PC-3 (cell line): ENCODE data around the gene PPM1E. TPM values are rescaled to one million over a fixed set of nuclear protein-coding genes. Genes with fewer than 3 reads are reported as not detected.
"Not testable (repeated sequence)": the region's sequence is repeated elsewhere in the genome, so short reads cannot be mapped to it uniquely, and the experiment has no call there.

Source experiments
- ATAC-seq: fragments of 200-7000 bp; cut with Tn5 transposase; 2 replicates; pipeline ENCODE4 v1.9.1; 2020; ENCODE audit warnings: mild to moderate bottlenecking, moderate library complexity
- BruUV-seq: library from RNA; stranded (reverse); fragments of 400-500 nt; replicated peaks from 2 replicates; lab custom pipeline; 2021; lab: Mats Ljungman, UMichigan
- CTCF ChIA-PET: fragments of 300-600 bp; sonication (Branson Sonifier 250); formaldehyde crosslinking; loops from one replicate; lab custom pipeline; 2022; ENCODE audit warnings: antibody characterized with exemption; lab: Charles Lee
- POLR2A ChIA-PET: fragments of 300-600 bp; sonication (Branson Sonifier 250); formaldehyde crosslinking; loops from one replicate; lab custom pipeline; 2022; ENCODE audit warnings: antibody characterized with exemption; ENCODE audit not compliant: unreplicated experiment; lab: Charles Lee
- DNase-seq: peaks from one replicate; pipeline ENCODE4 v3.0.0-alpha.2; 2015
- H2AFZ ChIP-seq: fragments of 300-600 bp; sonication (generic); 2 replicates; pipeline ENCODE4 v1.6.0; 2016; ENCODE audit warnings: antibody characterized with exemption, low read length
- H3F3A ChIP-seq: fragments of 300-600 bp; sonication (generic); one replicate; pipeline ENCODE4 v1.6.0; 2017; ENCODE audit warnings: antibody characterized with exemption, low read length, control low read depth, mild to moderate bottlenecking; ENCODE audit not compliant: unreplicated experiment
- H3K27ac ChIP-seq: fragments of 300-600 bp; sonication (generic); 2 replicates; pipeline ENCODE4 v1.5.1; 2016; ENCODE audit warnings: mild to moderate bottlenecking, low read length
- H3K27me3 ChIP-seq: fragments of 300-600 bp; sonication (generic); 2 replicates; pipeline ENCODE4 v1.6.1; 2016; ENCODE audit warnings: low read length, mixed read lengths
- H3K36me3 ChIP-seq: fragments of 300-600 bp; sonication (generic); 2 replicates; pipeline ENCODE4 v1.6.1; 2016; ENCODE audit warnings: low read depth, mixed run types, low read length, mixed read lengths
- H3K4me1 ChIP-seq: fragments of 300-600 bp; sonication (generic); 2 replicates; pipeline ENCODE4 v1.5.1; 2016; ENCODE audit warnings: low read length; ENCODE audit not compliant: insufficient read depth
- H3K4me2 ChIP-seq: fragments of 300-600 bp; sonication (generic); 2 replicates; pipeline ENCODE4 v1.6.0; 2016; ENCODE audit warnings: low read length
- H3K4me3 ChIP-seq: fragments of 300-600 bp; sonication (generic); 2 replicates; pipeline ENCODE4 v1.5.1; 2016; ENCODE audit warnings: mild to moderate bottlenecking, low read length, mixed read lengths
- H3K79me2 ChIP-seq: fragments of 300-600 bp; sonication (generic); 2 replicates; pipeline ENCODE4 v1.6.1; 2017; ENCODE audit warnings: low read length, mixed read lengths
- H3K9ac ChIP-seq: fragments of 300-600 bp; sonication (generic); 2 replicates; pipeline ENCODE4 v1.6.0; 2016; ENCODE audit warnings: mild to moderate bottlenecking, low read length
- H3K9me2 ChIP-seq: fragments of 300-600 bp; sonication (generic); replicated peaks from 2 replicates; pipeline ENCODE4 v1.6.1; 2016; ENCODE audit warnings: mixed run types, low read length, mixed read lengths
- H3K9me3 ChIP-seq: fragments of 300-600 bp; sonication (generic); 2 replicates; pipeline ENCODE4 v1.6.1; 2016; ENCODE audit warnings: low read length, mixed read lengths
- H4K20me1 ChIP-seq: fragments of 300-600 bp; sonication (generic); 2 replicates; pipeline ENCODE4 v1.6.1; 2016; ENCODE audit warnings: low read length, mixed read lengths
- EZH2 ChIP-seq: fragments of 300-600 bp; sonication (generic); IDR thresholded peaks from one replicate; pipeline ENCODE4 v1.6.1; 2017; ENCODE audit warnings: antibody characterized with exemption, mild to moderate bottlenecking, low read length; ENCODE audit not compliant: unreplicated experiment
- EZH2phosphoT487 ChIP-seq: fragments of 300-600 bp; sonication (generic); IDR thresholded peaks from 2 replicates; pipeline ENCODE4 v1.6.1; 2018; ENCODE audit warnings: mild to moderate bottlenecking, antibody characterized with exemption, low read length, borderline replicate concordance
- intact Hi-C: fragments of 100-400 bp; cut with micrococcal nuclease; formaldehyde crosslinking; loops from 2 replicates; pipeline ENCODE4 v1.9.0; 2023
- total RNA-seq: library from RNA; depleted of rRNA; stranded (reverse); fragments of >200 nt; gene quantifications from 2 replicates; pipeline ENCODE4 v1.2.3, GENCODE V29; 2014
- TF ChIP-seq, protein P1 (sequence below): fragments of 300-600 bp; sonication (generic); conservative IDR thresholded peaks from 2 replicates; pipeline ENCODE4 v1.5.1; 2017; ENCODE audit warnings: antibody characterized with exemption, low read depth, mild to moderate bottlenecking, low read length

The PPM1E gene
- total RNA-seq, 1 experiment from 2014 or later = not detected

DNA sequence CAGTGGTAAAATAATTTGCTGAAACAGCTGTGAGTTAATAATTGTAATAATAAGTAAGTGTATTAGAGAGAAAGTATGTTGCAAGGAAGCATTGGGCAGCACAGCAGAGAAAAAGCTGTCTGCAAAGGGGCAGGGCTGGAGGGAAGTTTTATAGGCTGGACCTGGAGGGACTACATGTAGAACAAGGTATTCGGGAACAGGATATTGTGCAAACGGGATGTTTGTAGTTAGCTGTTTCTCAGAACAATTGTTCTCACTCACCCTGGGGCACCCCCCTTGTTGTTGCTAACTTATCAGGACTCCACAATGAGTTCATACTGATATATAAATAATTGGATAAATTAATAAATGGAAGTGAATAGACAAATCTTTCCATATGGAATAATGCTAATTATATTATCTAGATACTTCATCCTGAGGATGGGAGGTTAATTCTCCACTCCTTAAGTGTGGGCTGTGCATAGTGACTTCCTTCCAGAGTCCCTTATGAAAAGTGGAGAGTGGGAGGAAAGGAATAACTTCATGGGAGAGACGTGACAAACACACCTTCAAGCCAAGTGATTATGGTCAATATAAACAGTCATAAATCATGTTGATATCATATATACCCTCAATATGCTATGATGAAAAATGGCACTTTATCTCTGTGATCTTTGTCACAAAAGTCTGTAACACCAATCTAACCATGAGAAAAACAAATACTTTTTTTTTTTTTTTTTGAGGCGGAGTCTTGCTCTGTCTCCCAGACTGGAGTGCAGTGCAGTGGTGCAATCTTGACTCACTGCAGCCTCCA, 85.4 kb downstream of the PPM1E start:
- Histone ChIP-seq H3K9me2 (no peaks in the 10 kb centered on the region), H3K9ac (no peak overlapping the region), H3K79me2 (no peaks in the 10 kb centered on the region), H4K20me1 (no peaks in the 10 kb centered on the region), H3K27me3 (peaks cover 34% of the 10 kb centered on the region), H3K9me3 (no peaks in the 10 kb centered on the region), H3K4me1 (no peaks in the 10 kb centered on the region), H2AFZ (no peak overlapping the region), H3K4me2 (no peak overlapping the region), H3K27ac (no peak overlapping the region), H3F3A (no peaks in the 10 kb centered on the region), H3K36me3 (no peaks in the 10 kb centered on the region), H3K4me3 (no peak overlapping the region)
- BruUV-seq = no TSS peak
- DNase-seq = peak; percentile 15
- intact Hi-C loops = no loop called here
- TF ChIP-seq EZH2 (no peak), EZH2phosphoT487 (no peak)
- TF ChIP-seq, protein P1, sequence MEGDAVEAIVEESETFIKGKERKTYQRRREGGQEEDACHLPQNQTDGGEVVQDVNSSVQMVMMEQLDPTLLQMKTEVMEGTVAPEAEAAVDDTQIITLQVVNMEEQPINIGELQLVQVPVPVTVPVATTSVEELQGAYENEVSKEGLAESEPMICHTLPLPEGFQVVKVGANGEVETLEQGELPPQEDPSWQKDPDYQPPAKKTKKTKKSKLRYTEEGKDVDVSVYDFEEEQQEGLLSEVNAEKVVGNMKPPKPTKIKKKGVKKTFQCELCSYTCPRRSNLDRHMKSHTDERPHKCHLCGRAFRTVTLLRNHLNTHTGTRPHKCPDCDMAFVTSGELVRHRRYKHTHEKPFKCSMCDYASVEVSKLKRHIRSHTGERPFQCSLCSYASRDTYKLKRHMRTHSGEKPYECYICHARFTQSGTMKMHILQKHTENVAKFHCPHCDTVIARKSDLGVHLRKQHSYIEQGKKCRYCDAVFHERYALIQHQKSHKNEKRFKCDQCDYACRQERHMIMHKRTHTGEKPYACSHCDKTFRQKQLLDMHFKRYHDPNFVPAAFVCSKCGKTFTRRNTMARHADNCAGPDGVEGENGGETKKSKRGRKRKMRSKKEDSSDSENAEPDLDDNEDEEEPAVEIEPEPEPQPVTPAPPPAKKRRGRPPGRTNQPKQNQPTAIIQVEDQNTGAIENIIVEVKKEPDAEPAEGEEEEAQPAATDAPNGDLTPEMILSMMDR = no peak
- CTCF ChIA-PET = no interaction called here
- POLR2A ChIA-PET = no interaction called here
- no peak for ATAC-seq

- intact Hi-C loops, H3K4me1 ChIP-seq, H3K9me2 ChIP-seq, H3K9me3 ChIP-seq, ATAC-seq, H3K9ac ChIP-seq, H3K4me3 ChIP-seq, H3K27ac ChIP-seq, H3K4me2 ChIP-seq, DNase-seq, BruUV-seq, H3K36me3 ChIP-seq, POLR2A ChIA-PET, H3K79me2 ChIP-seq, CTCF ChIA-PET, H3F3A ChIP-seq, H2AFZ ChIP-seq, H3K27me3 ChIP-seq, H4K20me1 ChIP-seq: not testable (repeated sequence)
Measured at GRCh38 chr17:58846413-58846812, 90.8 kb downstream of the PPM1E start.

- H3K9ac ChIP-seq, intact Hi-C loops, H3K9me3 ChIP-seq, H3K4me2 ChIP-seq, H3K4me1 ChIP-seq, H3K4me3 ChIP-seq, H3F3A ChIP-seq, H2AFZ ChIP-seq, BruUV-seq, H3K27ac ChIP-seq, H3K79me2 ChIP-seq, ATAC-seq, CTCF ChIA-PET, H3K36me3 ChIP-seq, H4K20me1 ChIP-seq, H3K9me2 ChIP-seq, DNase-seq, POLR2A ChIA-PET: not testable (repeated sequence)
- H3K27me3 ChIP-seq = peaks cover 33% of the 10 kb centered on the region
Measured at GRCh38 chr17:58850106-58850505, 94.5 kb downstream of the PPM1E start.
